ENCODE measurements around the gene GSTA4. TPM values are rescaled to one million over a fixed set of nuclear protein-coding genes. Genes with fewer than 3 reads are reported as not detected.

The GSTA4 gene
- total and polyA plus RNA-seq, 2 of the 13 experiments (the other 11 are each of a cell fraction or from before 2014, with no cell fraction given): 34.1 to 53.6 TPM

- Histone ChIP-seq H3K27ac (ENCODE audit: extremely low read length, insufficient read depth, low read length) (no peak overlapping the region), H3K4me2 (ENCODE audit: low read depth, low read length) (no peak overlapping the region), H3K4me1 (ENCODE audit: insufficient read depth, low read length) (no peaks in the 10 kb centered on the region), H3K36me3 (replicated peaks in 1 of 2; ENCODE audit: control insufficient read depth in 1 of 2, insufficient read depth in 2 of 2, low read length in 2 of 2) (no peaks in the 10 kb centered on the region), H4K20me1 (ENCODE audit: insufficient read depth, low read length) (no peaks in the 10 kb centered on the region), H3K79me2 (ENCODE audit: insufficient read depth, low read length) (no peaks in the 10 kb centered on the region), H2AFZ (ENCODE audit: low read length) (no peak overlapping the region), H3K27me3 (ENCODE audit: control insufficient read depth in 1 of 2, insufficient read depth in 2 of 2, low read length in 2 of 2) (0 out of 5 replicates have a peak, but pooled peaks cover 0 to 4% of the 10 kb centered on the region in 2 experiments), H3K9ac (ENCODE audit: insufficient read depth, low read depth, low read length) (no peak overlapping the region), H3K4me3 (replicated peaks in 1 of 3; ENCODE audit: insufficient read depth in 1 of 3, low read depth in 2 of 3, low read length in 3 of 3) (no peak overlapping the region), H3K9me3 (ENCODE audit: low read length) (no peaks in the 10 kb centered on the region)
- no TSS peak for BruUV-seq (replicated peaks)
- ATAC-seq (no peak), FAIRE-seq (no peak), DNase-seq (ENCODE audit: low spot score) (no peak)
- ChIA-PET POLR2A (no interaction called here), CTCF (ENCODE audit: low intra/inter-chr PET ratio, low total read pairs) (no interaction called here)
- 41% methylated on average over 2 of the region's 2 CpGs for WGBS (ENCODE audit: low lambda C conversion rate)
- in situ Hi-C loops (cut with HindIII; ENCODE audit: extremely low pct_ligation_motif_present, low pct_unique_long_range_greater_than_20kb): no loop called here
- intact Hi-C loops (cut with micrococcal nuclease; ENCODE audit: unreplicated experiment): no loop called here
- no peak for TF ChIP-seq SCMH1 (CRISPR knock-in tag; IDR thresholded peaks at IDR 0.05; ENCODE audit: borderline replicate concordance)
- TF ChIP-seq FUBP1 (CRISPR knock-in tag; IDR thresholded peaks at IDR 0.05; ENCODE audit: borderline replicate concordance): no peak
- no peak for TF ChIP-seq ZSCAN9 (CRISPR knock-in tag; IDR thresholded peaks at IDR 0.05; ENCODE audit: borderline replicate concordance)
- TF ChIP-seq HHEX (CRISPR knock-in tag; IDR thresholded peaks at IDR 0.05): no peak
- no peak for TF ChIP-seq ZNF619 (CRISPR knock-in tag; IDR thresholded peaks at IDR 0.05)
- no peak for TF ChIP-seq ZNF276 (CRISPR knock-in tag; IDR thresholded peaks at IDR 0.05; ENCODE audit: low read depth)
- TF ChIP-seq ERF (CRISPR knock-in tag; IDR thresholded peaks at IDR 0.05): no peak
- TF ChIP-seq ZNF562 (CRISPR knock-in tag; IDR thresholded peaks at IDR 0.05; ENCODE audit: borderline replicate concordance): no peak
- no peak for TF ChIP-seq ZFP62 (CRISPR knock-in tag; IDR thresholded peaks at IDR 0.05)
- TF ChIP-seq NONO (IDR thresholded peaks at IDR 0.05): no peak
- no peak for TF ChIP-seq NONO (CRISPR knock-in tag; conservative IDR thresholded peaks at IDR 0.05)
- no peak for TF ChIP-seq GZF1 (CRISPR knock-in tag; IDR thresholded peaks at IDR 0.05)
- TF ChIP-seq GMEB2 (CRISPR knock-in tag; IDR thresholded peaks at IDR 0.05; ENCODE audit: low read depth): no peak
- TF ChIP-seq ZMYM2 (CRISPR knock-in tag; IDR thresholded peaks at IDR 0.05): no peak
- no peak for TF ChIP-seq ZNF660 (CRISPR knock-in tag; IDR thresholded peaks at IDR 0.05; ENCODE audit: borderline replicate concordance, low read depth)
- TF ChIP-seq ZNF383 (CRISPR knock-in tag; IDR thresholded peaks at IDR 0.05; ENCODE audit: borderline replicate concordance): no peak
- no peak for TF ChIP-seq ZBTB2 (CRISPR knock-in tag; IDR thresholded peaks at IDR 0.05; ENCODE audit: low read depth)
- no peak for TF ChIP-seq ZNF629 (CRISPR knock-in tag; conservative IDR thresholded peaks at IDR 0.05)
- TF ChIP-seq JUNB (CRISPR knock-in tag; IDR thresholded peaks at IDR 0.05; ENCODE audit: borderline replicate concordance): no peak
- no peak for TF ChIP-seq KAT2B (IDR thresholded peaks at IDR 0.05; ENCODE audit: borderline replicate concordance, low read depth, low read length)
Observed at GRCh38 chr6:52937908-52938307, 57.2 kb downstream of the GSTA4 start.
